ENCODE data around the gene TREML1.

- TF ChIP-seq CTCF (conservative IDR thresholded peaks at IDR 0.05) (no peak), EZH2 (IDR thresholded peaks at IDR 0.05; ENCODE audit: low read depth) (no peak)
Observed at GRCh38 chr6:41177695-41178094, 23.5 kb upstream of the TREML1 start.

Data from PC-9 (cell line).